Fibroblast of pulmonary artery (primary cell): ENCODE measurements around the gene ZWILCH.

Source experiments
- DNase-seq: peaks from one replicate; pipeline ENCODE4 v3.0.0-alpha.2; 2010; ENCODE audit warnings: low read depth
- H3K4me3 ChIP-seq: replicated peaks from 2 replicates; pipeline ENCODE4 v1.5.1; 2011; ENCODE audit warnings: low read depth, mild to moderate bottlenecking, control low read depth, low read length, moderate library complexity
- CTCF ChIP-seq: IDR thresholded peaks from 2 replicates; pipeline ENCODE4 v1.5.1; 2011; ENCODE audit warnings: mild to moderate bottlenecking, control low read depth, low read length, inconsistent platforms; ENCODE audit errors: missing control alignments

ZWILCH gene

GRCh38 chr15:66482539-66482938, 22.6 kb upstream of the ZWILCH start:
- TF ChIP-seq CTCF: no peak
- H3K4me3 ChIP-seq: no peak overlapping the region
- no peak for DNase-seq

- no peak overlapping the region for H3K4me3 ChIP-seq
- no peak for DNase-seq
- TF ChIP-seq CTCF: no peak
Observed at GRCh38 chr15:66483131-66483566, 22.0 kb upstream of the ZWILCH start.

GRCh38 chr15:66484539-66485112, 20.5 kb upstream of the ZWILCH start:
- no peak for TF ChIP-seq CTCF
- H3K4me3 ChIP-seq: no peak overlapping the region
- DNase-seq: no peak

- DNase-seq: no peak
- TF ChIP-seq CTCF: no peak
- no peak overlapping the region for H3K4me3 ChIP-seq
Observed at GRCh38 chr15:66486887-66487286, 18.2 kb upstream of the ZWILCH start.

- TF ChIP-seq CTCF: no peak
- no peak for DNase-seq
- no peak overlapping the region for H3K4me3 ChIP-seq
Observed at GRCh38 chr15:66488525-66488924, 16.6 kb upstream of the ZWILCH start.

GRCh38 chr15:66489179-66489791, 15.8 kb upstream of the ZWILCH start:
- H3K4me3 ChIP-seq: no peak overlapping the region
- TF ChIP-seq CTCF: no peak
- no peak for DNase-seq

- no peak for DNase-seq
- H3K4me3 ChIP-seq: no peak overlapping the region
- no peak for TF ChIP-seq CTCF
Observed at GRCh38 chr15:66491846-66492245, 13.3 kb upstream of the ZWILCH start.
